Endothelial cell of umbilical vein (primary cell): ENCODE data around the gene LTK.

Experiments
- EZH2 ChIP-seq: IDR thresholded peaks from 2 replicates; pipeline ENCODE4 v1.6.1; 2012; ENCODE audit warnings: borderline replicate concordance, low read depth, mild to moderate bottlenecking, moderate library complexity, low read length, inconsistent platforms; ENCODE audit not compliant: severe bottlenecking
- GATA2 ChIP-seq: IDR thresholded peaks from 2 replicates; pipeline ENCODE4 v1.7.0; 2011; ENCODE audit warnings: low read depth, mild to moderate bottlenecking, moderate library complexity, mixed read lengths, low read length; ENCODE audit not compliant: insufficient read length, insufficient read depth
- JUN ChIP-seq: IDR thresholded peaks from 2 replicates; pipeline ENCODE4 v1.6.1; 2011; ENCODE audit warnings: borderline replicate concordance, low read depth; ENCODE audit not compliant: insufficient read length, insufficient read depth
- POLR2A ChIP-seq: IDR thresholded peaks from 2 replicates; pipeline ENCODE4 v1.6.1; 2012; ENCODE audit warnings: low read depth, mild to moderate bottlenecking, control low read depth, low read length
- POLR2AphosphoS5 ChIP-seq: IDR thresholded peaks from 2 replicates; pipeline ENCODE4 v1.6.1; 2012; ENCODE audit warnings: low read depth, mild to moderate bottlenecking, control low read depth, low read length, moderate library complexity; ENCODE audit not compliant: insufficient read depth
- TF ChIP-seq, protein P1 (sequence below), 2 donors: IDR thresholded peaks; 1 replicate in 1 of 2; 2 replicates in 1 of 2; pipeline ENCODE4 v1.5.1; 2011; ENCODE audit warnings: low read length in 2 of 2, mild to moderate bottlenecking in 2 of 2, moderate library complexity in 2 of 2, control low read depth in 1 of 2, inconsistent platforms in 1 of 2, low read depth in 1 of 2; ENCODE audit not compliant: insufficient read depth in 1 of 2; ENCODE audit errors: extremely low read depth in 1 of 2
- TF ChIP-seq, protein P2 (sequence below): IDR thresholded peaks from 2 replicates; pipeline ENCODE4 v1.6.1; 2011; ENCODE audit not compliant: insufficient read depth, insufficient read length

DNA sequence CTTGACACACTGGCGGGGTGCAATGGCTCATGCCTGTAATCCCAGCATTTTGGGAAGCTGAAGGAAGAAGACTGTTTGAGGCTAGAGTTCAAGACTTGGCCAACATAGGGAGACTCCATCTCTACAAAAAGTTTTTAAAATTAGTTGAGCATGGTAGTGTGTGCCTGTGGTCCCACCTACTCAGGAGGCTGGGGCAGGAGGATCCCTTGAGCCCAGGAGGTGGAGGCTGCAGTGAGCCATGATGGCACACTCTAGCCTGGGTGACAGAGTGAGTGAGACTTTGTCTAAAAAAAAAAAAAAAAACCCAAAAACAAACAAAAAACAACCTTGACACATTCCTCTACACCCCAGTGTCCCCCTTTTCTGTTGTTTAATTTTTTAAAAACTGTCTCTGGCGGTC, 24.0 kb downstream of the LTK start:
- no peak for TF ChIP-seq POLR2A
- TF ChIP-seq, protein P1, sequence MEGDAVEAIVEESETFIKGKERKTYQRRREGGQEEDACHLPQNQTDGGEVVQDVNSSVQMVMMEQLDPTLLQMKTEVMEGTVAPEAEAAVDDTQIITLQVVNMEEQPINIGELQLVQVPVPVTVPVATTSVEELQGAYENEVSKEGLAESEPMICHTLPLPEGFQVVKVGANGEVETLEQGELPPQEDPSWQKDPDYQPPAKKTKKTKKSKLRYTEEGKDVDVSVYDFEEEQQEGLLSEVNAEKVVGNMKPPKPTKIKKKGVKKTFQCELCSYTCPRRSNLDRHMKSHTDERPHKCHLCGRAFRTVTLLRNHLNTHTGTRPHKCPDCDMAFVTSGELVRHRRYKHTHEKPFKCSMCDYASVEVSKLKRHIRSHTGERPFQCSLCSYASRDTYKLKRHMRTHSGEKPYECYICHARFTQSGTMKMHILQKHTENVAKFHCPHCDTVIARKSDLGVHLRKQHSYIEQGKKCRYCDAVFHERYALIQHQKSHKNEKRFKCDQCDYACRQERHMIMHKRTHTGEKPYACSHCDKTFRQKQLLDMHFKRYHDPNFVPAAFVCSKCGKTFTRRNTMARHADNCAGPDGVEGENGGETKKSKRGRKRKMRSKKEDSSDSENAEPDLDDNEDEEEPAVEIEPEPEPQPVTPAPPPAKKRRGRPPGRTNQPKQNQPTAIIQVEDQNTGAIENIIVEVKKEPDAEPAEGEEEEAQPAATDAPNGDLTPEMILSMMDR (IDR thresholded peaks at IDR 0.05; ENCODE audit: extremely low read depth in 1 of 2, insufficient read depth in 1 of 2, low read depth in 1 of 2, low read length in 2 of 2), result no peak
- no peak for TF ChIP-seq POLR2AphosphoS5
- no peak for TF ChIP-seq EZH2
- TF ChIP-seq, protein P2, sequence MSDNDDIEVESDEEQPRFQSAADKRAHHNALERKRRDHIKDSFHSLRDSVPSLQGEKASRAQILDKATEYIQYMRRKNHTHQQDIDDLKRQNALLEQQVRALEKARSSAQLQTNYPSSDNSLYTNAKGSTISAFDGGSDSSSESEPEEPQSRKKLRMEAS, result no peak
- TF ChIP-seq JUN, result no peak
- no peak for TF ChIP-seq GATA2
